HPDE6-E6E7 (cell line): Measurements from ENCODE around the gene CACUL1.

Source experiments
- DNase-seq: peaks from one replicate; pipeline ENCODE4 v3.0.0; 2011; ENCODE audit warnings: missing footprints; ENCODE audit errors: extremely low spot score

Gene CACUL1

DNA sequence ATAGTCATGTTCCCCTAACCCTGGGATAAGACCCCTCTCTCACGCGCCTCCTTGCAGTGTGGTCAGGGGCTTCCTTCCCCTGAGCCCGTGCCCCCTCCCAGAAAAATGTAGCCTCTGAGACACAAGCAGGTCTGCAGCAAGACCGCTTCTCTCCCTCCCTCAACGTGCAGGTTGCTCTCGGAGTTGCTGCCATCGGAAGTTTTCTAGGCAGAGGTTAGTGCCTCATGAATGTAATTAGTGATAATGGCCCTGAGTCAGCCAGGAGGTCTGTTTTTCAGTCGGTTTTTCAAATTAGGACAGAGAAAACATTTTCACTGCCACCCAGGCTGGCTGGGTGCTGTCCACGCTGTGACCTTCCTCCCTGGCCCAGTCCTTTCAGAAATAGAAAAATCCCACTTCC lies 116.1 kb downstream of the CACUL1 start:
- no peak for DNase-seq

DNA sequence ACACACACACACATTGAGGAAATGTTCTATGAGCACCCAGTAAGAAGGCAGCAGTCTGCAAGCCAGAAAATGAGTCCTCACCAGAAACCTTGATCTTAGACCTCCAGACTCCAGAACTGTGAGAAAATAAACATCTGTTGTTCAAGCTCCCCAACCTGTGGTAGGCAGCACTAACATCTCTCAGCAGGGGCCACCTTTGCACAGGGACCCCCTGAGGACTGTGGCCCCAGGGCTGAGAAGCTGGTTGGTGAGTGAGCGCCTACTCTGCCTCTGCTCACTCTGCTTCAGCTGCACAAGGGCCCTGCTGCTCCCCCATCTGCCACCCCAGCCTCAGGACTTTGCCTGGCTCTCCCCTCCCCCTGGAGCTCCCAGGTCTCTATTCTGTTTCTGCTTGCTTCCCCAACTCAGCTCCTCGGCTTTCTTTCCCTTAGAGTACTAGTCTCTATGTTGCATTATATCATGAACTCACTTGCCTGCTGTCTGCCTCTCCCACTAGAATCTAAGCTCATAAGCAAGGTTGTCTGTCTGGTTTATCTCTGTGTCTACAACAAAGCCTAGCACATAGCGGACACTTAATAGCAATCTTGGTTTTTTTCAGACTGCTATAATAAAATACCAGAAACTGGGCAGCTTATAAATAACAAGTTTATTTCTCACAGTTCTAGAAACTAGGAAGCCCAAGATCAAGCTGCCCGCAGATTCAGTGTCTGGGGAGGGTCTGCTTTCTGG lies 118.9 kb downstream of the CACUL1 start:
- DNase-seq = no peak

DNA sequence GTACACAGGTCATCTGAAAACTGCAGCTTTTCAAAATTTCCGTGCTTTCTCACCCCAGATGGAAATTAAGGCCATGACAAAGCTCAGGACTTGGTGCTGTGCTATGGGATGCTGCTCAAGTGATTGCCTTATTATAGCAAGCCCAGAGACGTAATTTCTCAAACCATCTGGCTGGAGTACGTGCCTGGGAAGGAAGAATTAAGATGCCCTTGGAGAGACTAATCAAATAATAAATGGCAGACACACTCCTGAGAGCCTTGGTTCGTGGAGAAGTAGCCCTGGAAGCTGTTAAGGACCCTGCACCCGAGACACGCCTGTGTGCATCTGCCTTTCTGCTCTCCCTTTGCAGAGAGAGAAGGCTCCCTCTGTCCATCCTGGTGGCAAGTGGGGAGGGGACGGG lies 121.0 kb downstream of the CACUL1 start:
- DNase-seq = no peak

DNA sequence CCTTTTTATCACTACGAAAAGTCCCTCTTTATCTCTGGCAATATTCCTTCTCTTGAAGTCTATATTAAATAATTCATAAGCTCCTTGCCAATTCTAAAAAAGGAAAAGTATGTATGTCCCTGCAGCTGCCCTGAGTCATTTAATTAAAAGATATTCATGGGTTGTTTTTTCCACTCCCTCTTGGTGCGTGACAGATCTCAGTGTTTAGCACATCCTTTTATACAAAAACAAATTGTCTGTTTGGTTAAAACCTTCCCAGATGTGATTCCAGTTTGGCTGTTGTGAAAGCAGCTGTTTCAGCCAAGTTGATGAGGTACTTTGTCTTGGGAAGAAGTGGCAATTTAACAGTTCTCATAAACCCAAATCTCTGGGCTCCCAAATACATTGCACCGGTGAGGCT lies 125.6 kb downstream of the CACUL1 start:
- no peak for DNase-seq

DNA sequence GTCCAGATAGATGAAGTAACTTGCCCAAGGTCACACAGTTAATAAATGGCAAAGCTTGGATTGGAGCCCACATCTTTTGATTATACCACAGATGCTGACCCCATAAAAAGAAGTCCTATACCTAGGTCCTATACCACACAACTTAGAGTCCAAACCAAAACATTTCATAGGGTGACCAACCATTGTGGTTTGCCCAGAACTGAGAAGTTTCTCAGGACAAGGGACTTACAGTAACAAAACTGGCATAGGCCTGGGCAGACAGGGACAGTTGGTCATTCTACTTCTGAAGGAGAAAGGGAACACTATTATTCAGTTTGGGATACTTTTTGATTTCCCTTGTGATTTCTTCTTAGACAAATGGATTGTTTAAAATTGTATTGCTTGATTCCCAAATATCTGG lies 126.4 kb downstream of the CACUL1 start:
- DNase-seq = no peak

DNA sequence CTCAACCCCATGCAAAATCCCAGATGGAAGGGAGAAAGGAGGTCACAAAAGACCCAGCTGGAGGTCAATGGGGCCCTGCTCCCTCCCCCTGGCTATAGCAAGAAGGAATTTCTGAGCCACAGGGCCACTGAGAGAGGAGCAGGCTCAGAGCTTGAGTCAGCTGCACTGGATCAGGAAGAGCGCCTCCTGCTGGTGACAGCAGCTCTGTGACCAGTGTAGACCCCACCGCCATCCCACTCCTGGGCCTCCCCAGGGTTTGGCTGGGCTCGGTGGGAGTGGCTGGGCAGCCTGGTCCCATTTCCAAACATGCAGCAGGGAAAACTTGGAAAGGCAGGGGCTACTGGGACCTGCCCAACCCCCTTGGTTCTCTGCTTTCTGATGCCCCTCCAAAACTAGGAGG lies 127.8 kb downstream of the CACUL1 start:
- DNase-seq = no peak
